GM12878 (cell line): Measurements from ENCODE around the gene ZFPM1. TPM values are rescaled to one million over a fixed set of nuclear protein-coding genes. Genes with fewer than 3 reads are reported as not detected.

Experiments
- ATAC-seq: fragments of 200-7000 bp; cut with Tn5 transposase; 3 replicates; pipeline ENCODE4 v1.9.1; 2020; ENCODE audit warnings: mild to moderate bottlenecking, moderate library complexity
- BruUV-seq: library from RNA; stranded (reverse); fragments of 400-500 nt; replicated peaks from 2 replicates; lab custom pipeline; 2021; lab: Mats Ljungman, UMichigan
- CTCF ChIA-PET: fragments of 300-600 bp; sonication (Branson Sonifier 250); formaldehyde crosslinking; extraction: SDS; loops from one replicate; lab custom pipeline; 2021; ENCODE audit warnings: inconsistent platforms; lab: Yijun Ruan, JAX
- POLR2A ChIA-PET: fragments of 350-600 bp; formaldehyde crosslinking; extraction: SDS; loops from one replicate; lab custom pipeline; 2021; ENCODE audit warnings: inconsistent platforms; lab: Charles Lee
- RAD21 ChIA-PET: fragments of 300-600 bp; sonication (Branson Sonifier 250); formaldehyde crosslinking; loops from one replicate; lab custom pipeline; 2023; ENCODE audit warnings: antibody characterized with exemption; ENCODE audit not compliant: unreplicated experiment; lab: Charles Lee
- SMC1A ChIA-PET: fragments of 300-600 bp; sonication (Branson Sonifier 250); formaldehyde crosslinking; loops from one replicate; lab custom pipeline; 2023; ENCODE audit not compliant: unreplicated experiment, uncharacterized antibody; lab: Charles Lee
- DNase-seq: peaks from one replicate; pipeline ENCODE4 v3.0.0-alpha.2; 2011; ENCODE audit warnings: low read depth, low spot score
- FAIRE-seq: peaks from 3 replicates; lab custom pipeline; 2011; peaks lifted over from hg19 to GRCh38; lab: Jason Lieb, UNC
- H2AFZ ChIP-seq: 2 replicates; pipeline ENCODE4 v1.6.0; 2011; ENCODE audit warnings: low read depth, low read length, control low read depth; ENCODE audit not compliant: control insufficient read depth
- H3K27ac ChIP-seq: 2 replicates; pipeline ENCODE4 v1.5.1; 2011; ENCODE audit warnings: control low read depth; ENCODE audit not compliant: control insufficient read depth, insufficient read depth
- H3K27me3 ChIP-seq, 2 experiments: replicated peaks in 1 of 2; 2 replicates each; pipeline versions ENCODE4 v1.6.0 to v1.6.1; 2011; ENCODE audit warnings: low read length in 1 of 2; ENCODE audit not compliant: control insufficient read depth in 2 of 2, insufficient read depth in 2 of 2
- H3K36me3 ChIP-seq, 2 experiments: 2 replicates each; pipeline ENCODE4 v1.5.1; 2011; ENCODE audit warnings: low read length in 1 of 2; ENCODE audit not compliant: control insufficient read depth in 2 of 2, insufficient read depth in 2 of 2
- H3K4me1 ChIP-seq: 2 replicates; pipeline ENCODE4 v1.6.1; 2011; ENCODE audit warnings: mild to moderate bottlenecking, low read length, moderate library complexity, mixed read lengths; ENCODE audit not compliant: control insufficient read depth, insufficient read depth
- H3K4me2 ChIP-seq: 2 replicates; pipeline ENCODE4 v1.6.0; 2011; ENCODE audit warnings: control low read depth; ENCODE audit not compliant: control insufficient read depth, insufficient read depth
- H3K4me3 ChIP-seq: fragments of 200-600 bp; sonication (generic); 2 replicates; pipeline ENCODE4 v1.5.1; 2016
- H3K79me2 ChIP-seq: 2 replicates; pipeline ENCODE4 v1.6.0; 2011; ENCODE audit warnings: low read length; ENCODE audit not compliant: control insufficient read depth, insufficient read depth
- H3K9ac ChIP-seq: 2 replicates; pipeline ENCODE4 v1.8.0; 2011; ENCODE audit warnings: low read length, control low read depth, mixed read lengths; ENCODE audit not compliant: control insufficient read depth, insufficient read depth
- H3K9me3 ChIP-seq: replicated peaks from 3 replicates; pipeline ENCODE4 v1.5.1; 2011; ENCODE audit warnings: mild to moderate bottlenecking, low read length; ENCODE audit not compliant: control insufficient read depth, insufficient read depth
- H4K20me1 ChIP-seq: 2 replicates; pipeline ENCODE4 v1.6.0; 2011; ENCODE audit not compliant: control insufficient read depth, insufficient read depth
- PML ChIP-seq: IDR thresholded peaks from 2 replicates; pipeline ENCODE4 v1.6.1; 2012; ENCODE audit warnings: low read length, inconsistent platforms
- POLR2A ChIP-seq: IDR thresholded peaks from 2 replicates; pipeline ENCODE4 v1.6.1; 2011; ENCODE audit warnings: low read depth, mild to moderate bottlenecking, low read length
- POLR2AphosphoS5 ChIP-seq: IDR thresholded peaks from 2 replicates; pipeline ENCODE4 v1.6.1; 2011; ENCODE audit warnings: mild to moderate bottlenecking, low read length, inconsistent platforms
- RAD21 ChIP-seq: IDR thresholded peaks from 2 replicates; pipeline ENCODE4 v1.6.1; 2011; ENCODE audit warnings: mild to moderate bottlenecking, low read depth, low read length, moderate library complexity; ENCODE audit not compliant: insufficient read depth
- RCOR1 ChIP-seq: conservative IDR thresholded peaks from 2 replicates; pipeline ENCODE4 v1.6.1; 2012; ENCODE audit warnings: low read depth, low read length, improper control_type of control experiment
- STAT3 ChIP-seq: IDR thresholded peaks from 2 replicates; pipeline ENCODE4 v1.6.1; 2011; ENCODE audit warnings: low read depth, low read length, improper control_type of control experiment
- YY1 ChIP-seq: IDR thresholded peaks from 2 replicates; pipeline ENCODE4 v1.6.1; 2011; ENCODE audit warnings: low read depth, mild to moderate bottlenecking, low read length
- ZZZ3 ChIP-seq: IDR thresholded peaks from 2 replicates; pipeline ENCODE4 v1.6.1; 2011; ENCODE audit warnings: low read depth; ENCODE audit not compliant: control insufficient read depth, insufficient read length
- WGBS: methylation state at CpG from one replicate; pipeline ENCODE4 v1.1.6; 2016; ENCODE audit warnings: low lambda C conversion rate; ENCODE audit not compliant: insufficient replicate concordance, insufficient coverage; ENCODE audit errors: missing lambda C conversion rate; 5-methylcytosine and 5-hydroxymethylcytosine counted together
- in situ Hi-C: fragments of 300-500 bp; cut with MboI; formaldehyde crosslinking; loops from 9 replicates; pipeline ENCODE4 v1.14.3; 2018; ENCODE audit warnings: mixed read lengths
- intact Hi-C: fragments of 100-400 bp; cut with micrococcal nuclease; formaldehyde crosslinking; loops from one replicate; pipeline ENCODE4 v1.14.2; 2022; ENCODE audit not compliant: unreplicated experiment
- polyA plus RNA-seq, 11 experiments: library from polyadenylated mRNA; depleted of rRNA in 4 of 11; unstranded in 6 of 11; stranded (reverse) in 5 of 11; fragments of >200 nt; fragmentation: Nextera tagmentation in 4 of 11; fragmentation: Illumina TruSeq in 1 of 11; extraction: Ambion mirVana in 4 of 11; extraction: Trizol in 1 of 11; gene quantifications; 1 replicate in 1 of 11; 2 replicates in 10 of 11; pipeline versions ENCODE4 v1.2.1 to v1.2.3, GENCODE V29; 2011 to 2016; ENCODE audit warnings: inconsistent platforms in 2 of 11, missing spikeins in 2 of 11, low read depth in 1 of 11
- total RNA-seq, 4 experiments: library from RNA; depleted of rRNA in 3 of 4; stranded (reverse); fragments of >200 nt in 3 of 4; fragmentation: Illumina TruSeq in 1 of 4; extraction: Trizol in 1 of 4; gene quantifications; 2 replicates each; pipeline versions ENCODE4 v1.2.1 to v1.2.3, GENCODE V29; 2013 to 2021
- TF ChIP-seq, protein P1 (sequence below): IDR thresholded peaks from 2 replicates; pipeline ENCODE4 v1.6.1; 2011; ENCODE audit warnings: low read depth, mild to moderate bottlenecking, low read length, moderate library complexity, borderline replicate concordance; ENCODE audit errors: extremely low read depth
- TF ChIP-seq, protein P2 (sequence below): fragments of 150-350 bp; IDR thresholded peaks from 2 replicates; pipeline ENCODE4 v1.6.1; 2014; ENCODE audit warnings: mild to moderate bottlenecking, low read depth, low read length
- TF ChIP-seq, protein P3 (sequence below): IDR thresholded peaks from 2 replicates; pipeline ENCODE4 v1.6.1; 2012; ENCODE audit warnings: low read length, inconsistent platforms

ZFPM1 gene
- total and polyA plus RNA-seq, 10 of the 15 experiments (the other 5 are each of a cell fraction or from before 2014, with no cell fraction given) = 0.02 to 5.1 (median 0.30) TPM

DNA sequence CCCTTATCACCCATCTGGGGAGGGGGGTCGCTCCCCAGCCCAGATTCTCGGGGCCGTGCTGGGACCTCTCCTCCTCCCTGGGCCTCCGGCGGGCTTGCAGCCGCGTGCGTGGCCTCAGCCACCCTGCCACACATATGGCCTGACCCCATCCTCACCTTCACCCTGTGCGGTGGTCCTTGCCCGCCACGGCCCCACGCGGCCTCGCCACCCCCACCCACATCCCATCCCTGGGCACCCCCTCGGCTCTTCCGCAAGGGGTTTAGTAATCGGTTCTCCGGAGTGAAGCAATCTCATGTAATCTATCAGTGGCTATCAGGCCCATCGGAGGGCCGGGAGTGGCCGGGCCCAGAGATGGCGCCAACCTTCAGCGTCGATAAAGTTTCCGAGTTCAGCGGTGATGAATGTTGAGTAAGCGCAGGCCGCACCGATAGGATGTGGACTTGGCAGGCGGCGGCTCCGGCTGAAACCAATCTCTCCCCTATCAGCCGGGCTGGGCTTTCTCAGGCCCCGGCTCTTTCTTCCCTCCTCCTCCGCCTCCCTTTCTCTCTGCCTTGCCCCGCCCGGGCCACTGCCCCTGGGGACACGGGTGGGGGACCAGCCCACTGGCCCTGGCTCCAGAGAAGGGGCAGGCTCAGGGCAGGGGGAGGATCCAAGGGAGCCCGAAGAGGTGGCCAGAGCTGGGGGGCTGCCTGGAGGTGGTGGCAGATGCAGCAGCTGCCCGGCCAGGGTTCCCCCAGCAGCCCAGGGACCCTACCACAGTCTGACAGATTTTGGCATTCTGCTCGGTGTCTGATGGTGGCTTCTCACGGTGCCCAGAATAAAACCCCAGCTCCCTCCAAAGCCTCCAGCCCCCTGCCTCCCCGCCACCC is 20.8 kb downstream of the ZFPM1 start:
- FAIRE-seq = no peak

More for the DNA sequence above, 20.8 kb downstream of the ZFPM1 start:
- H3K27me3 ChIP-seq = no peaks in the 10 kb centered on the region
- no peak overlapping the region for H3K4me3 ChIP-seq
- SMC1A ChIA-PET = no interaction called here
- TF ChIP-seq, protein P1, sequence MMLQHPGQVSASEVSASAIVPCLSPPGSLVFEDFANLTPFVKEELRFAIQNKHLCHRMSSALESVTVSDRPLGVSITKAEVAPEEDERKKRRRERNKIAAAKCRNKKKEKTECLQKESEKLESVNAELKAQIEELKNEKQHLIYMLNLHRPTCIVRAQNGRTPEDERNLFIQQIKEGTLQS = no peak
- TF ChIP-seq POLR2AphosphoS5 (no peak), STAT3 (no peak), RCOR1 (no peak), POLR2A (no peak), RAD21 (no peak), YY1 (no peak), ZZZ3 (no peak), PML (no peak)
- TF ChIP-seq, protein P2, sequence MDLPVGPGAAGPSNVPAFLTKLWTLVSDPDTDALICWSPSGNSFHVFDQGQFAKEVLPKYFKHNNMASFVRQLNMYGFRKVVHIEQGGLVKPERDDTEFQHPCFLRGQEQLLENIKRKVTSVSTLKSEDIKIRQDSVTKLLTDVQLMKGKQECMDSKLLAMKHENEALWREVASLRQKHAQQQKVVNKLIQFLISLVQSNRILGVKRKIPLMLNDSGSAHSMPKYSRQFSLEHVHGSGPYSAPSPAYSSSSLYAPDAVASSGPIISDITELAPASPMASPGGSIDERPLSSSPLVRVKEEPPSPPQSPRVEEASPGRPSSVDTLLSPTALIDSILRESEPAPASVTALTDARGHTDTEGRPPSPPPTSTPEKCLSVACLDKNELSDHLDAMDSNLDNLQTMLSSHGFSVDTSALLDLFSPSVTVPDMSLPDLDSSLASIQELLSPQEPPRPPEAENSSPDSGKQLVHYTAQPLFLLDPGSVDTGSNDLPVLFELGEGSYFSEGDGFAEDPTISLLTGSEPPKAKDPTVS = no peak
- TF ChIP-seq, protein P3, sequence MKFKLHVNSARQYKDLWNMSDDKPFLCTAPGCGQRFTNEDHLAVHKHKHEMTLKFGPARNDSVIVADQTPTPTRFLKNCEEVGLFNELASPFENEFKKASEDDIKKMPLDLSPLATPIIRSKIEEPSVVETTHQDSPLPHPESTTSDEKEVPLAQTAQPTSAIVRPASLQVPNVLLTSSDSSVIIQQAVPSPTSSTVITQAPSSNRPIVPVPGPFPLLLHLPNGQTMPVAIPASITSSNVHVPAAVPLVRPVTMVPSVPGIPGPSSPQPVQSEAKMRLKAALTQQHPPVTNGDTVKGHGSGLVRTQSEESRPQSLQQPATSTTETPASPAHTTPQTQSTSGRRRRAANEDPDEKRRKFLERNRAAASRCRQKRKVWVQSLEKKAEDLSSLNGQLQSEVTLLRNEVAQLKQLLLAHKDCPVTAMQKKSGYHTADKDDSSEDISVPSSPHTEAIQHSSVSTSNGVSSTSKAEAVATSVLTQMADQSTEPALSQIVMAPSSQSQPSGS = no peak
- TF ChIP-seq, all 136 proteins: peak for 0
- WGBS = 78% methylated on average over 39 of the region's 43 CpGs
- H3K79me2 ChIP-seq = no peaks in the 10 kb centered on the region
- ChIA-PET RAD21 (no interaction called here), POLR2A (no interaction called here), CTCF (no interaction called here)
- no peak overlapping the region for H3K9ac ChIP-seq
- DNase-seq (no peak), ATAC-seq (no peak)
- H3K4me2 ChIP-seq = no peak overlapping the region
- no peak overlapping the region for H2AFZ ChIP-seq
- no peaks in the 10 kb centered on the region for H3K9me3 ChIP-seq
- H3K36me3 ChIP-seq = no peaks in the 10 kb centered on the region
- peaks cover 6% of the 10 kb centered on the region; the same call in 1 of the 2 replicates for H4K20me1 ChIP-seq
- no TSS peak for BruUV-seq
- in situ Hi-C loops = no loop called here
- H3K27ac ChIP-seq = no peak overlapping the region
- intact Hi-C loops = no loop called here
- H3K4me1 ChIP-seq = peaks cover 6% of the 10 kb centered on the region
